ENCODE results near the gene MFN2. TPM values are rescaled to one million over a fixed set of nuclear protein-coding genes. Genes with fewer than 3 reads are reported as not detected.
"Not testable (repeated sequence)": the region's sequence is repeated elsewhere in the genome, so short reads cannot be mapped to it uniquely, and the experiment has no call there.

The MFN2 gene
- total and polyA plus RNA-seq, 2 experiments from 2014 or later, result 48.0 to 57.9 TPM

- Histone ChIP-seq H2AFZ (no peak overlapping the region), H3K4me2 (ENCODE audit: unreplicated experiment) (no peak overlapping the region), H4K20me1 (ENCODE audit: insufficient read depth) (no peaks in the 10 kb centered on the region), H3F3A (ENCODE audit: insufficient read depth) (no peaks in the 10 kb centered on the region), H3K27ac (no peak overlapping the region), H3K4me3 (no peak overlapping the region), H3K36me3 (ENCODE audit: low read depth) (no peaks in the 10 kb centered on the region), H3K9ac (no peak overlapping the region), H3K9me3 (ENCODE audit: low read depth) (no peaks in the 10 kb centered on the region), H3K4me1 (ENCODE audit: insufficient read depth) (no peaks in the 10 kb centered on the region), H3K27me3 (replicated peaks; ENCODE audit: insufficient read depth) (no peaks in the 10 kb centered on the region), H3K9me2 (ENCODE audit: insufficient read depth) (no peaks in the 10 kb centered on the region), H3K79me2 (ENCODE audit: insufficient read depth) (no peaks in the 10 kb centered on the region)
- in situ Hi-C loops (cut with MboI), result no loop called here
- TF ChIP-seq EZH2phosphoT487 (IDR thresholded peaks at IDR 0.05; ENCODE audit: insufficient read depth, low read depth) (no peak), EZH2 (IDR thresholded peaks at IDR 0.05; ENCODE audit: insufficient read depth, poor library complexity, severe bottlenecking) (no peak)
- no peak for DNase-seq
- 90 to 91% methylated on average over 10 of the region's 10 CpGs for WGBS, 2 experiments (ENCODE audit: low coverage in 1 of 2, low lambda C conversion rate in 2 of 2, missing lambda C conversion rate in 2 of 2)
Observed at GRCh38 chr1:12032161-12032621, 51.9 kb downstream of the MFN2 start.

- WGBS, 2 experiments (ENCODE audit: low coverage in 1 of 2, low lambda C conversion rate in 2 of 2, missing lambda C conversion rate in 2 of 2), result 91 to 92% methylated on average over 5 of the region's 5 CpGs
- H3K9me3 ChIP-seq (ENCODE audit: low read depth); H3K9me2 ChIP-seq (ENCODE audit: insufficient read depth); H3K4me2 ChIP-seq (ENCODE audit: unreplicated experiment); H3F3A ChIP-seq (ENCODE audit: insufficient read depth); H3K4me1 ChIP-seq (ENCODE audit: insufficient read depth); H2AFZ ChIP-seq; H3K4me3 ChIP-seq; H3K27me3 ChIP-seq (replicated peaks; ENCODE audit: insufficient read depth); H4K20me1 ChIP-seq (ENCODE audit: insufficient read depth); in situ Hi-C loops (cut with MboI); H3K27ac ChIP-seq; H3K9ac ChIP-seq; DNase-seq; H3K79me2 ChIP-seq (ENCODE audit: insufficient read depth); H3K36me3 ChIP-seq (ENCODE audit: low read depth): not testable (repeated sequence)
Observed at GRCh38 chr1:12033441-12033840, 53.2 kb downstream of the MFN2 start.

- H3K36me3 ChIP-seq (ENCODE audit: low read depth), result no peaks in the 10 kb centered on the region
- no peak for DNase-seq
- H4K20me1 ChIP-seq (ENCODE audit: insufficient read depth), result no peaks in the 10 kb centered on the region
- H3K4me2 ChIP-seq (ENCODE audit: unreplicated experiment), result no peak overlapping the region
- H3K27me3 ChIP-seq (replicated peaks; ENCODE audit: insufficient read depth), result no peaks in the 10 kb centered on the region; the same call in 1 of the 2 replicates
- H3K9ac ChIP-seq, result no peak overlapping the region
- no peak overlapping the region for H3K27ac ChIP-seq
- no peaks in the 10 kb centered on the region for H3K9me3 ChIP-seq (ENCODE audit: low read depth)
- no peak for TF ChIP-seq EZH2phosphoT487 (IDR thresholded peaks at IDR 0.05; ENCODE audit: insufficient read depth, low read depth)
- TF ChIP-seq EZH2 (IDR thresholded peaks at IDR 0.05; ENCODE audit: insufficient read depth, poor library complexity, severe bottlenecking), result no peak
- in situ Hi-C loops (cut with MboI), result no loop called here
- WGBS, 2 experiments (ENCODE audit: low coverage in 1 of 2, low lambda C conversion rate in 2 of 2, missing lambda C conversion rate in 2 of 2), result 74 to 75% methylated on average over 7 of the region's 7 CpGs
- no peaks in the 10 kb centered on the region for H3K79me2 ChIP-seq (ENCODE audit: insufficient read depth)
- H2AFZ ChIP-seq, result no peak overlapping the region
- H3F3A ChIP-seq (ENCODE audit: insufficient read depth), result no peaks in the 10 kb centered on the region
- no peaks in the 10 kb centered on the region for H3K9me2 ChIP-seq (ENCODE audit: insufficient read depth)
- no peak overlapping the region for H3K4me3 ChIP-seq
- no peaks in the 10 kb centered on the region for H3K4me1 ChIP-seq (ENCODE audit: insufficient read depth)
Observed at GRCh38 chr1:12034381-12034801, 54.1 kb downstream of the MFN2 start.

- Histone ChIP-seq H3K27me3 (replicated peaks; ENCODE audit: insufficient read depth) (no peaks in the 10 kb centered on the region; the same call in 1 of the 2 replicates), H4K20me1 (ENCODE audit: insufficient read depth) (no peaks in the 10 kb centered on the region), H3K4me2 (ENCODE audit: unreplicated experiment) (no peak overlapping the region), H3K4me3 (no peak overlapping the region), H3F3A (ENCODE audit: insufficient read depth) (peaks cover 3% of the 10 kb centered on the region; the same call in 1 of the 2 replicates), H3K79me2 (ENCODE audit: insufficient read depth) (no peaks in the 10 kb centered on the region), H3K36me3 (ENCODE audit: low read depth) (no peaks in the 10 kb centered on the region), H3K27ac (no peak overlapping the region), H3K9me2 (ENCODE audit: insufficient read depth) (no peaks in the 10 kb centered on the region), H3K4me1 (ENCODE audit: insufficient read depth) (no peaks in the 10 kb centered on the region; the same call in 1 of the 2 replicates), H3K9ac (no peak overlapping the region), H2AFZ (no peak overlapping the region), H3K9me3 (ENCODE audit: low read depth) (no peaks in the 10 kb centered on the region)
- DNase-seq, result no peak
- 73 to 84% methylated on average over 4 of the region's 4 CpGs for WGBS, 2 experiments (ENCODE audit: low coverage in 1 of 2, low lambda C conversion rate in 2 of 2, missing lambda C conversion rate in 2 of 2)
- TF ChIP-seq EZH2phosphoT487 (IDR thresholded peaks at IDR 0.05; ENCODE audit: insufficient read depth, low read depth) (no peak), EZH2 (IDR thresholded peaks at IDR 0.05; ENCODE audit: insufficient read depth, poor library complexity, severe bottlenecking) (no peak)
- in situ Hi-C loops (cut with MboI), result no loop called here
Observed at GRCh38 chr1:12035312-12035711, 55.1 kb downstream of the MFN2 start.

Data from GM23248 (cell line).